Embryonic facial prominence (tissue), 1 donor: Measurements from ENCODE around the gene FREM3.
"Not testable (repeated sequence)": the region's sequence is repeated elsewhere in the genome, so short reads cannot be mapped to it uniquely, and the experiment has no call there.

Experiments
- DNase-seq: peaks from one replicate; pipeline ENCODE4 v3.0.0-alpha.2; 2016; ENCODE audit errors: extremely low spot score

Gene FREM3

GRCh38 chr4:143585548-143585947 lies 114.9 kb downstream of the FREM3 start:
- no peak for DNase-seq

- no peak for DNase-seq
Observed at GRCh38 chr4:143581331-143581946, 119.0 kb downstream of the FREM3 start.

GRCh38 chr4:143575331-143575730 lies 125.1 kb downstream of the FREM3 start:
- no peak for DNase-seq

- DNase-seq = no peak
Observed at GRCh38 chr4:143564472-143564871, 136.0 kb downstream of the FREM3 start.

GRCh38 chr4:143559757-143560147 lies 140.7 kb downstream of the FREM3 start:
- DNase-seq = no peak

GRCh38 chr4:143558823-143559756 lies 141.4 kb downstream of the FREM3 start:
- DNase-seq = peak; percentile 40

GRCh38 chr4:143558286-143558685 lies 142.2 kb downstream of the FREM3 start:
- DNase-seq = no peak

GRCh38 chr4:143555676-143556075 lies 144.8 kb downstream of the FREM3 start:
- no peak for DNase-seq

- no peak for DNase-seq
Observed at GRCh38 chr4:143554728-143555597, 145.5 kb downstream of the FREM3 start.

GRCh38 chr4:143549928-143550327 lies 150.5 kb downstream of the FREM3 start:
- no peak for DNase-seq

- DNase-seq = no peak
Observed at GRCh38 chr4:143539670-143540023, 160.8 kb downstream of the FREM3 start.

- no peak for DNase-seq
Observed at GRCh38 chr4:143538979-143539669, 161.4 kb downstream of the FREM3 start.

- DNase-seq = no peak
Observed at GRCh38 chr4:143531788-143532491, 168.5 kb downstream of the FREM3 start.

GRCh38 chr4:143531380-143531779 lies 169.1 kb downstream of the FREM3 start:
- DNase-seq = no peak

- not testable (repeated sequence) for DNase-seq
Observed at GRCh38 chr4:143528046-143528445, 172.4 kb downstream of the FREM3 start.
